Endothelial cell of umbilical vein (primary cell): Measurements from ENCODE around the gene TANGO2. TPM values are rescaled to one million over a fixed set of nuclear protein-coding genes. Genes with fewer than 3 reads are reported as not detected.
A peak's percentile ranks its signal among the peaks of the same experiment; 100 is the strongest.

ENCODE experiments used
- BruUV-seq: library from RNA; stranded (reverse); fragments of 400-500 nt; replicated peaks from 2 replicates; lab custom pipeline; 2021; lab: Mats Ljungman, UMichigan
- CTCF ChIA-PET: fragments of 300-600, 350-600 bp; sonication (Branson Sonifier 250); formaldehyde crosslinking; loops from one replicate; lab custom pipeline; 2021; ENCODE audit warnings: antibody characterized with exemption, inconsistent platforms; lab: Charles Lee
- POLR2A ChIA-PET: fragments of 300-600, 350-600 bp; sonication (Branson Sonifier 250); formaldehyde crosslinking; loops from one replicate; lab custom pipeline; 2021; ENCODE audit warnings: antibody characterized with exemption, inconsistent platforms; lab: Charles Lee
- DNase-seq: peaks from one replicate; pipeline ENCODE4 v3.0.0-alpha.2; 2011; ENCODE audit warnings: low read depth, low spot score
- FAIRE-seq: peaks from 2 replicates; lab custom pipeline; 2011; peaks lifted over from hg19 to GRCh38; lab: Jason Lieb, UNC
- H2AFZ ChIP-seq: 2 replicates; pipeline ENCODE4 v1.6.0; 2012; ENCODE audit warnings: low read depth, low read length, control low read depth, inconsistent platforms
- H3K27ac ChIP-seq: 2 replicates; pipeline ENCODE4 v1.5.1; 2011; ENCODE audit warnings: low read depth, mild to moderate bottlenecking, control low read depth, low read length, moderate library complexity; ENCODE audit not compliant: insufficient read depth
- H3K27me3 ChIP-seq, 2 experiments: 2 replicates each; pipeline versions ENCODE4 v1.6.0 to v1.6.1; 2011; ENCODE audit warnings: low read length in 2 of 2, mixed read lengths in 1 of 2; ENCODE audit not compliant: control insufficient read depth in 2 of 2, insufficient read depth in 2 of 2
- H3K36me3 ChIP-seq, 2 experiments: 2 replicates in 1 of 2; 3 replicates in 1 of 2; pipeline ENCODE4 v1.5.1; 2011; ENCODE audit warnings: low read length in 2 of 2, mild to moderate bottlenecking in 1 of 2, moderate library complexity in 1 of 2; ENCODE audit not compliant: control insufficient read depth in 2 of 2, insufficient read depth in 2 of 2; ENCODE audit errors: extremely low read depth in 1 of 2
- H3K4me1 ChIP-seq: 3 replicates; pipeline ENCODE4 v1.5.1; 2011; ENCODE audit warnings: mild to moderate bottlenecking, low read length; ENCODE audit not compliant: control insufficient read depth, insufficient read depth; ENCODE audit errors: extremely low read depth
- H3K4me2 ChIP-seq: 2 replicates; pipeline ENCODE4 v1.6.1; 2011; ENCODE audit warnings: low read length, control low read depth, mixed read lengths; ENCODE audit not compliant: insufficient read depth
- H3K4me3 ChIP-seq, 3 experiments: fragments of 200-600 bp in 1 of 3; sonication (generic), shearing (Covaris generic) in 1 of 3; replicated peaks in 1 of 3; 2 replicates each; pipeline ENCODE4 v1.5.1; 2011 to 2016; ENCODE audit warnings: control low read depth in 3 of 3, low read length in 3 of 3, mild to moderate bottlenecking in 2 of 3, inconsistent platforms in 1 of 3, low read depth in 1 of 3, moderate library complexity in 1 of 3; ENCODE audit not compliant: insufficient read depth in 1 of 3
- H3K79me2 ChIP-seq: 2 replicates; pipeline ENCODE4 v1.6.0; 2012; ENCODE audit warnings: low read length, inconsistent platforms; ENCODE audit not compliant: control insufficient read depth, insufficient read depth
- H3K9ac ChIP-seq: replicated peaks from 2 replicates; pipeline ENCODE3; 2011; ENCODE audit warnings: low read length, control low read depth; ENCODE audit not compliant: insufficient read depth; ENCODE audit errors: extremely low read depth
- H3K9me1 ChIP-seq: replicated peaks from 3 replicates; pipeline ENCODE4 v1.6.0; 2011; ENCODE audit warnings: mild to moderate bottlenecking, low read length; ENCODE audit not compliant: control insufficient read depth, insufficient read depth; ENCODE audit errors: extremely low read depth
- H3K9me3 ChIP-seq: replicated peaks from 2 replicates; pipeline ENCODE4 v1.5.1; 2012; ENCODE audit warnings: low read length, inconsistent platforms; ENCODE audit not compliant: control insufficient read depth, insufficient read depth
- H4K20me1 ChIP-seq: replicated peaks from 2 replicates; pipeline ENCODE3; 2011; ENCODE audit warnings: mild to moderate bottlenecking, low read length; ENCODE audit not compliant: control insufficient read depth, insufficient read depth; ENCODE audit errors: extremely low read depth
- EZH2 ChIP-seq: IDR thresholded peaks from 2 replicates; pipeline ENCODE4 v1.6.1; 2012; ENCODE audit warnings: borderline replicate concordance, low read depth, mild to moderate bottlenecking, moderate library complexity, low read length, inconsistent platforms; ENCODE audit not compliant: severe bottlenecking
- FOS ChIP-seq: IDR thresholded peaks from 2 replicates; pipeline ENCODE4 v1.6.1; 2011; ENCODE audit warnings: mild to moderate bottlenecking, low read length, moderate library complexity, borderline replicate concordance; ENCODE audit not compliant: insufficient read depth
- GATA2 ChIP-seq: IDR thresholded peaks from 2 replicates; pipeline ENCODE4 v1.7.0; 2011; ENCODE audit warnings: low read depth, mild to moderate bottlenecking, moderate library complexity, mixed read lengths, low read length; ENCODE audit not compliant: insufficient read length, insufficient read depth
- JUN ChIP-seq: IDR thresholded peaks from 2 replicates; pipeline ENCODE4 v1.6.1; 2011; ENCODE audit warnings: borderline replicate concordance, low read depth; ENCODE audit not compliant: insufficient read length, insufficient read depth
- MYC ChIP-seq: IDR thresholded peaks from one replicate; pipeline ENCODE4 v1.6.1; 2011; ENCODE audit warnings: mild to moderate bottlenecking, low read depth, low read length
- POLR2A ChIP-seq: IDR thresholded peaks from 2 replicates; pipeline ENCODE4 v1.6.1; 2012; ENCODE audit warnings: low read depth, mild to moderate bottlenecking, control low read depth, low read length
- POLR2AphosphoS5 ChIP-seq: IDR thresholded peaks from 2 replicates; pipeline ENCODE4 v1.6.1; 2012; ENCODE audit warnings: low read depth, mild to moderate bottlenecking, control low read depth, low read length, moderate library complexity; ENCODE audit not compliant: insufficient read depth
- dilution Hi-C: fragments of 300-500 bp; cut with MboI; formaldehyde crosslinking; loops from one replicate; pipeline ENCODE4 v1.15.0; 2019; ENCODE audit warnings: low sequenced_read_pairs; ENCODE audit not compliant: extremely low pct_ligation_motif_present
- intact Hi-C: fragments of 100-400 bp; cut with micrococcal nuclease; formaldehyde crosslinking; loops from one replicate; pipeline ENCODE4 v1.10.0; 2022
- polyA plus RNA-seq, 4 experiments: library from polyadenylated mRNA; depleted of rRNA in 3 of 4; stranded (reverse) in 3 of 4; unstranded in 1 of 4; fragments of >200 nt; gene quantifications; 2 replicates each; pipeline versions ENCODE4 v1.2.1 to v1.2.3, GENCODE V29; 2011 to 2012; ENCODE audit warnings: missing spikeins in 1 of 4
- total RNA-seq: library from RNA; stranded (reverse); gene quantifications from 2 replicates; pipeline ENCODE4 v1.2.3, GENCODE V29; 2021
- TF ChIP-seq, protein P1 (sequence below): IDR thresholded peaks from 2 replicates; pipeline ENCODE4 v1.6.1; 2011; ENCODE audit not compliant: insufficient read depth, insufficient read length
- TF ChIP-seq, protein P2 (sequence below), 2 donors: IDR thresholded peaks; 1 replicate in 1 of 2; 2 replicates in 1 of 2; pipeline ENCODE4 v1.5.1; 2011; ENCODE audit warnings: low read length in 2 of 2, mild to moderate bottlenecking in 2 of 2, moderate library complexity in 2 of 2, control low read depth in 1 of 2, inconsistent platforms in 1 of 2, low read depth in 1 of 2; ENCODE audit not compliant: insufficient read depth in 1 of 2; ENCODE audit errors: extremely low read depth in 1 of 2

TANGO2 gene
- total and polyA plus RNA-seq, 2 donors (not counting 3 experiments of a cell fraction or from before 2014, with no cell fraction given) = 40.0 to 49.3 TPM

DNA sequence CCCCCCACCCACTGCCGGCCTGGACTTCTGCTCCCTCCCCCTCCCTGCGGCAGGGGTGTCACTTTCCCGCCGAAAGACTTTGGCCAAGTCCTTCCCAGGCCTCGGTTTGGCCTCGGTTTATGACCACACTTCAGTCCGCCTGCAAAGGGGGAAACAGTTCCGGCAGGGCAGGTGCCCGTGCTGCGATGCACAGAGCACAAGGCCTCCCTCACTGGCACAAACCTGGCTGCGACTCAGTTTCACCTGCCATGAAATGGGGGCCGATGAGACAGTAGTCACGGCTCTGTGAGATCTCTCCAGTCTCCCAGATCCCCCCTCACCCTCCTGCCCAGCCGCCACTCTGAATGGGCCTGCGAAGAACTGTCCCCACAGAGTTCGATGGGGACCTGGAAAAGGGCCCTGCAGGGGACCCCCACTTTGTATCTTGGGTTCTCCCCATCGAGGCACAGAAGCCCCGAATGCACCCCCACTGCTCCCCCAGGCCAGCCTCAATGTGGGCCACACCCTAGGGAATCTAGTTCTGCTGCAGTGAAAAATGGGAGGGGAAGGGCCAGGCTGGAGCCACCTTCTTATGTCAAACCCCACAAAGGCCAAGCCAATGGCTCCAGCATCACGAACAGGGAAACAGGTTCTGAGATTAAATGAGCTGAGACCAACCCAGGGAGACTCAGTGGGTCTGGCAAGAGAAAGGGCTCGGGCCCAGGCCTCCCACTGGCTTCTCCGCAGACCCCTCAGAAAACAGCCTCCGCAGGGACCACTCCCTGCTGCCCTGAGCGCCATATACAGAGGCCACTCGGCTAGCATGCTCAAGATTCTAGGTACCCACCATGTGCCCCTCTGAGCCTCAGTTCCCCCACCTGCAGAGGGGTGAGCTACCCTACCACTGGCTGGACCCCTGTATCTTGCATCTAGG lies 33.3 kb upstream of the TANGO2 start:
- intact Hi-C loops (no loop called here), dilution Hi-C loops (no loop called here)
- no peak for FAIRE-seq
- Histone ChIP-seq H3K4me1 (peaks cover 26% of the 10 kb centered on the region), H3K4me3 (no peak overlapping the region), H4K20me1 (no peaks in the 10 kb centered on the region), H3K36me3 (peaks cover 0 to 4% of the 10 kb centered on the region in 2 experiments), H3K9ac (no peak overlapping the region), H3K79me2 (peaks cover 13% of the 10 kb centered on the region), H3K9me3 (no peaks in the 10 kb centered on the region), H3K4me2 (no peak overlapping the region), H2AFZ (no peak overlapping the region), H3K9me1 (no peaks in the 10 kb centered on the region), H3K27ac (no peak overlapping the region), H3K27me3 (no peaks in the 10 kb centered on the region)
- BruUV-seq = TSS peak; percentile 11
- DNase-seq = no peak
- TF ChIP-seq GATA2 = no peak
- no peak for TF ChIP-seq JUN
- no peak for TF ChIP-seq MYC
- TF ChIP-seq, protein P1, sequence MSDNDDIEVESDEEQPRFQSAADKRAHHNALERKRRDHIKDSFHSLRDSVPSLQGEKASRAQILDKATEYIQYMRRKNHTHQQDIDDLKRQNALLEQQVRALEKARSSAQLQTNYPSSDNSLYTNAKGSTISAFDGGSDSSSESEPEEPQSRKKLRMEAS = no peak
- TF ChIP-seq EZH2 = no peak
- TF ChIP-seq, protein P2, sequence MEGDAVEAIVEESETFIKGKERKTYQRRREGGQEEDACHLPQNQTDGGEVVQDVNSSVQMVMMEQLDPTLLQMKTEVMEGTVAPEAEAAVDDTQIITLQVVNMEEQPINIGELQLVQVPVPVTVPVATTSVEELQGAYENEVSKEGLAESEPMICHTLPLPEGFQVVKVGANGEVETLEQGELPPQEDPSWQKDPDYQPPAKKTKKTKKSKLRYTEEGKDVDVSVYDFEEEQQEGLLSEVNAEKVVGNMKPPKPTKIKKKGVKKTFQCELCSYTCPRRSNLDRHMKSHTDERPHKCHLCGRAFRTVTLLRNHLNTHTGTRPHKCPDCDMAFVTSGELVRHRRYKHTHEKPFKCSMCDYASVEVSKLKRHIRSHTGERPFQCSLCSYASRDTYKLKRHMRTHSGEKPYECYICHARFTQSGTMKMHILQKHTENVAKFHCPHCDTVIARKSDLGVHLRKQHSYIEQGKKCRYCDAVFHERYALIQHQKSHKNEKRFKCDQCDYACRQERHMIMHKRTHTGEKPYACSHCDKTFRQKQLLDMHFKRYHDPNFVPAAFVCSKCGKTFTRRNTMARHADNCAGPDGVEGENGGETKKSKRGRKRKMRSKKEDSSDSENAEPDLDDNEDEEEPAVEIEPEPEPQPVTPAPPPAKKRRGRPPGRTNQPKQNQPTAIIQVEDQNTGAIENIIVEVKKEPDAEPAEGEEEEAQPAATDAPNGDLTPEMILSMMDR (IDR thresholded peaks at IDR 0.05; ENCODE audit: extremely low read depth in 1 of 2, insufficient read depth in 1 of 2, low read depth in 1 of 2, low read length in 2 of 2) = no peak
- TF ChIP-seq FOS = no peak
- TF ChIP-seq POLR2AphosphoS5 = no peak
- TF ChIP-seq POLR2A = no peak
- ChIA-PET CTCF (interaction anchor here (1.4 to 4.4 kb wide), 6 partner anchors 11 to 27 kb away, joined by 3 to 78 read pairs (median 6); no protein-coding TSS in a partner anchor), POLR2A (interaction anchor here (1.5 to 1.8 kb wide), 2 partner anchors 13 to 14 kb away, joined by 6 to 7 read pairs; no protein-coding TSS in a partner anchor)
